Erythroblast (primary cell): ENCODE measurements around the gene OR6Q1.
A peak's percentile ranks its signal among the peaks of the same experiment; 100 is the strongest.

Experiments used
- DNase-seq, 2 experiments: peaks; one replicate each; lab custom pipeline; 2025; lab: John Stamatoyannopoulos, UW
- GATA1 ChIP-seq: IDR thresholded peaks from 2 replicates; pipeline ENCODE4 v1.6.1; 2011; ENCODE audit warnings: low read depth, mild to moderate bottlenecking, control low read depth, low read length, moderate library complexity
- POLR2A ChIP-seq: IDR thresholded peaks from 2 replicates; pipeline ENCODE4 v1.6.1; 2011; ENCODE audit warnings: mild to moderate bottlenecking, low read length

OR6Q1 gene

GRCh38 chr11:58028687-58029411 is 1.9 kb upstream of the OR6Q1 start:
- TF ChIP-seq GATA1 (no peak), POLR2A (no peak)
- no peak for DNase-seq

DNA sequence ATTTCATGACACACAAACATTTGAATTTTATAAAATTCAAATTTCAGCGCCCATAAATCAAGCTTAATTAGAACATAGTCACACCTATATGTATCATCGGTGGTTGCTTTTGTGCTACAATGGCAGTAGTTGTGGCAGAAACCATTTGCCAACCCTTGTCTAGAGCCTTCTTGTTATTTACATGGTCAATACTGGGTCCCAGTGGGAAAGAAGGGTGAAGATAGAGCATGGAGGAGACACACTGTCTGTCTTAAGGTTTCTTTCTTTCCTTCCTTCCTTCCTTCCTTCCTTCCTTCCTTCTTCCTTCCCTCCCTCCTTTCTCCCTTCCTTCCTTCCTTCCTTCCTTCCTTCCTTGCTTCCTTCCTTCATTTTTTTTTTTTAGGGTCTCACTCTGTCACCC is 3.7 kb downstream of the OR6Q1 start:
- no peak for DNase-seq
- TF ChIP-seq GATA1: no peak
- no peak for TF ChIP-seq POLR2A

DNA sequence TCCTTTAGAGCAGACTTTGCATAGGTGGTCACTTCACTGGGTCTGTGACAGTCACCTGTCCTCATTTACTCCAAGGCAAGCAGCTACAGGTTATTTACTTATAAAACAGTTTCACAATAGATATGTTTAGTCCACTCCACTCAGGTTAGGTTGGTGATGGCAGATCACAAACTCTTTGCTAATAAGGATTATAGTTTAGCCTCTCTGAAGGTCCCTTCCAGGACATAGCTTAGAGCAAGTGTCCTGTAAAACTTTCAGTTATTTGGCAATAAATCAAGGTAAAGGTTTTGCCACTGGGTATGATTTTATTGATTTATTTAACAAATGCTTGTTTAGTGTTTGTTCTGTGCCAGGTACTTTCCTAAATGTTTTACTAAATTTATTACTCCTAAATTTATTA is 8.8 kb downstream of the OR6Q1 start:
- no peak for TF ChIP-seq POLR2A
- no peak for TF ChIP-seq GATA1
- DNase-seq: no peak

DNA sequence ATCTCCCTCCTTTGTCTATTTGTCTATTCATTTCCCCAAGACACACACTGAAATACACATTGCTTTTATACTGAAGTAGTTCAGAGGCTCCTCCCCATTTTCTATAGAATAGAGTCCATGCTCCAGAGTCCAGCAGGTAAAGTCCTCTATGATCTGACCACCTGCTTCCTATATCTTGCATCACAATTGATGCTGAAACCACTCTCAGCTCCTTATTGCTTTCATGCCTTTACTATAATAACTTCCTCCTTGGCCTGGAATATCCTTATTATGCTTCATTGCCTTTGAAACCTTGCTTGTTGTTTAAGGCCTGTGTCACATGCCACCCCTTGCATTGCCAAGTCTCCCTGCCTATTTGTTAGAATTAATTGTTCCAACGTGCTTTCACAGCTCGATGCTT is 12.6 kb downstream of the OR6Q1 start:
- TF ChIP-seq POLR2A (no peak), GATA1 (no peak)
- no peak for DNase-seq

- no peak for TF ChIP-seq POLR2A
- TF ChIP-seq GATA1: no peak
- DNase-seq: no peak
Measured at GRCh38 chr11:58046231-58046630, 15.5 kb downstream of the OR6Q1 start.

DNA sequence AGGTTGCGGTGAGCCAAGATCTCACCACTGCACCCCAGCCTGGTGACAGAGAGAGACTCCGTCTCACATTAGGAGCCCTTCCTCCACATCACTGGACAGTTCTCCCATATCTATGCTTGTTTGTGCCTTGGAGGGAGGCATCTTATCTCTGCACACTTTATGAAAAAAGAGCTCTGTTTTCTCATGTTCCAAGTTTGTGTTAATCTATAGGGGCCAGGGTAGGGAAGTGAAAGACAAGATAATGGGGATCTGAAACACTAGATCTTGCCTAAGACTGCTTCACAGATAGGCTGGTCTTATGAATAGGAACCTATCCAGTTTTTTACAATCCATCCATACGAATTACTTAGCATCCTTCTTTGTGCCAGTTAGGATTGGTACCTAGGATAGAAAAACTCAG is 17.1 kb downstream of the OR6Q1 start:
- peak in 1 of 2 experiments; percentile 10 for DNase-seq
- no peak for TF ChIP-seq POLR2A
- TF ChIP-seq GATA1: no peak

DNA sequence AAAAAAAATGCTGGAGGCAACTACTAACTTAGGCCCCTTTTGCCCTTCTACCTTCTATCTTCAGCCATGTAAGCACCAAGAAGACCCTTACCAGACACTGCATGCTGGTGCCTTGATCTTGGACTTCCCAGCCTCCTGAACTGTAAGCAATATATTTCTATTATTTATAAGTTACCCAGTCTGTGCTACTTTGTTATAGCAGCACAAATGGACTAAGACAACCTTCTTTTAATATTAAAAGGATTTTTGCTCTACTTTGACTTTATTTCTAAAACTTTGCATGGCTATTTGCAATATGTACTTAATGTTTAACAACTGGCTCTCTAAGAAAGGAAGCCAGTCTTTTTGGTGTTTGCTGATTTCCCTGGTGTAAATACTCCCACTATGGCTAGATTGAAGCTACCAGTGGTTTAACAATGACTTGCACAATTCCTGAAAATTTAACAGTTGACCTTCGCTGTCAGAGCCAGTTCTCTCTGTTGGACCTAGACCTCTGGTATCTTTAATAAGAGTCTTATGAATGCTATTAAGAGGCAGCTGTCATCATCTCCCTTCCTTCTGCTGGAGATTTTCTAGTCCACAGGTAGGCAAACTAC is 25.2 kb downstream of the OR6Q1 start:
- TF ChIP-seq POLR2A (no peak), GATA1 (no peak)
- no peak for DNase-seq

GRCh38 chr11:58057481-58057880 is 26.7 kb downstream of the OR6Q1 start:
- DNase-seq: no peak
- TF ChIP-seq POLR2A (no peak), GATA1 (no peak)

DNA sequence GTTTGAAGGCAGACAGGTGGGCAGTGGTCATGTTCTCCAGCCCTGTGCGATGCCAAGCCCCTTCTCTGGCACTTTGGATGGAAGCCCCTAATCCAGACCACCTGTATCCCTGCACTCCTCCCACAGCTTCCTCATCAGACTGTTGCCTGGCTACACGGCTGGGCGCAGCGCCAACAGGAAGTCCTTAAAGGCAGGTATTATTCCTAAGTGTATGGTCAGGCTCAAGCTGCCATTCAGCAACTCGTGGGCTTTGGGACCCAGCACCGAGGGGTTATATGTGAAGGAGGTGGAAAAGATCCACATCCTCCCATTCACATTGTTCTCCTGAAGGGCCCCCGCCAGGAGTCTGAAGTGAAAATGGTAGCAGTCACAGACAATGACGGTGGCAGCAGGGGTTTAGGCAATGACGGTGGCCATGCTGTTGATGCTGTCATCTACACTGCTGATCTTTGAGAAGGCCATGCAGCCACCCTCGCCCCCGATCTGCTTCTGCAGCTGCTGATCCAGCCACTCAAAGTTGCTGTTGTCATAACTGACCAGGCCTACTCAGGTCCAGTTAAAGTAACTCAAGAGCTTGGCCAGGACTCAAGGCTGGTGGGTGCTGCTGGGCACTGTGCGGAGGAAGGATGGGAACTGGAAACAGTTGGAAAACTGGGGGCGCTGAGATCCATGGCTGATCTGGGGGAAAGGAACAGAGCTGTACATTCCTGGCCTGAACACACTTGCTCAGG is 27.7 kb downstream of the OR6Q1 start:
- no peak for DNase-seq
- TF ChIP-seq GATA1: no peak
- TF ChIP-seq POLR2A: no peak

DNA sequence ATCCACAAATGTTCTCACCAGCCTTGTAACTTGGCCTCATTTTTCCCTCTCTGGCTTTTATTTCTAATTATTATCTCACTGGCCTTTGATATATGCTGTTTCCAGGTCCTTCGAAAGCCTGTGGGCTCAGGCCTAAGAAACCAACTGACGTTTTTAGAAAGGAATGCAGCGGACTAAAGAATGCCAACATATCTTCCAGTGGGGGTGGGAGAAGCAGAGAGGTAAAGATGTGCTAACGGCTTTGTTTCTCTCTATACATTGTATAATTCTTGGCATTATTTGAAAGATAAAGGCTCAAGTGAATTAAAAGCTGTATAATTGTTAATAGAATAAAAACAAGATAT is 28.2 kb downstream of the OR6Q1 start:
- no peak for TF ChIP-seq GATA1
- no peak for TF ChIP-seq POLR2A
- DNase-seq: no peak

DNA sequence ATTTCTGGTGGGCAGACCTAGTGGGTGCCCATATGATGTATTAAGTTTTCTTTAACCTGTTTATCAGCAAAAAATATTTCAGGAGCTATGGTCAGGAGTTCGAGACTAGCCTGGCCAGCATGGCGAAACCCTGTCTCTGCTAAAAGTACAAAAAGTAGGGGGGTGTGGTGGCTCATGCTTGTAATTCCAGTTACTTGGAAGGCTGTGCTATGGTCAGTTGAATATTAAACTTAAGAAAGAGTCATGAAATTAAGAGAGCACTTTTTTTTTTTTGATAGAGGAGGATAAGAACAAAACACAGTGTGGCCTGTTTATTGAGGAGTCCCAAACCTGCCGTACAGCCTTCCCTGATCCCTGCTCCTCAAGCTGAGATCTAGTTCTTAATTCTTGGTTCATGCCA is 29.8 kb downstream of the OR6Q1 start:
- DNase-seq: no peak
- no peak for TF ChIP-seq GATA1
- TF ChIP-seq POLR2A: no peak

DNA sequence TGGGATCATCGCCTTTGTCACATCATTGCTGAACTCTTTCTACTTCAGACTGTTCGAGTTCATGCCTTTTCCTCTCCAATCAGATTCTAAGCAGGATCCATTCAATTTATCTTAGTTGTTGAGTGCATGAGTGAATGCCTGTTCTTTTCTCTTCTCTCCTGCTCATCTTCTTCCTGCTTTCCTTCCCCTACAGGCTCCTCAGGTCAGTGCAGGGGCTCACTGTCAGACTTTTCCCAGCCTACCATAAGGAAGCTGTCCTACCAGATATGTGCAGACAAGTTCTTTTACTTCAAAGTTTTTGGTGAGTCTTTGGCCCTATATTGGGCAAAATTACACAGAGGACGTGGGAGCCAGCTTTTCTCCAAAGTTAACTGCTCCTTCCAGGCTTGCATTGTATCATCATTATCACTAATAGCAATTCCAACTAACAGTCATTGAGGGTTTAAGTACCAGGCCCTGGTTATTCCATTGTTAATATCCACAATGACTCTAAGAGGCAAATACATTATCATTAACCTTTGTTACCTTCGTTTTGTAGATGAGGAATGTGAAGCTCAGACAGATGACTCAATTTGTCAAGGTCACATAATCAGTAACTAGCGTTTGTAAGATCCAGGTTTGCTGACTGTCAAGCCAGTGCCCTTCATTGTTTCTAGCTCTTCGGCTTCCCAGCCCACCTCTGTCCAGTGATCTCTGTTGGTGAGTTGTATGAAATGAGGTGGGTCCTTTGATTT is 30.4 kb downstream of the OR6Q1 start:
- TF ChIP-seq POLR2A (no peak), GATA1 (no peak)
- DNase-seq: no peak

- no peak for DNase-seq
- no peak for TF ChIP-seq GATA1
- TF ChIP-seq POLR2A: no peak
Measured at GRCh38 chr11:58061813-58062212, 31.1 kb downstream of the OR6Q1 start.

- TF ChIP-seq GATA1: no peak
- no peak for TF ChIP-seq POLR2A
- no peak for DNase-seq
Measured at GRCh38 chr11:58067685-58068084, 36.9 kb downstream of the OR6Q1 start.
